Common myeloid progenitor, CD34-positive (primary cell): ENCODE measurements around the gene NRG2.

Experiments
- CTCF ChIA-PET: fragments of 350-600 bp; sonication (Branson Sonifier 250); formaldehyde crosslinking; loops from one replicate; lab custom pipeline; 2021; ENCODE audit warnings: antibody characterized with exemption; lab: Charles Lee
- POLR2A ChIA-PET: fragments of 350-600 bp; sonication (Branson Sonifier 250); formaldehyde crosslinking; loops from one replicate; lab custom pipeline; 2021; ENCODE audit warnings: antibody characterized with exemption; lab: Charles Lee
- DNase-seq, 3 donors: peaks; one replicate each; pipeline versions ENCODE4 v3.0.0 to v3.0.0-alpha.2; 2013
- H3K27ac ChIP-seq, 2 experiments: 1 replicate in 1 of 2; 2 replicates in 1 of 2; pipeline ENCODE4 v1.7.0; 2013; ENCODE audit warnings: inconsistent platforms in 2 of 2, low read length in 2 of 2, mild to moderate bottlenecking in 2 of 2, low read depth in 1 of 2, moderate library complexity in 1 of 2; ENCODE audit not compliant: severe bottlenecking in 2 of 2, insufficient read depth in 1 of 2, poor library complexity in 1 of 2
- H3K27me3 ChIP-seq, 5 experiments: replicated peaks in 2 of 5; 1 replicate in 3 of 5; 2 replicates in 2 of 5; pipeline versions ENCODE4 v1.6.1 to v1.7.0; 2013; ENCODE audit warnings: low read length in 4 of 5, mild to moderate bottlenecking in 2 of 5, moderate library complexity in 2 of 5, inconsistent platforms in 1 of 5; ENCODE audit not compliant: insufficient read depth in 5 of 5, control insufficient read depth in 4 of 5
- H3K36me3 ChIP-seq, 4 experiments: 1 replicate in 2 of 4; 2 replicates in 2 of 4; pipeline versions ENCODE4 v1.6.1 to v1.7.0; 2013; ENCODE audit warnings: low read length in 3 of 4, control low read depth in 1 of 4, mild to moderate bottlenecking in 1 of 4; ENCODE audit not compliant: control insufficient read depth in 4 of 4, insufficient read depth in 4 of 4
- H3K4me1 ChIP-seq, 4 experiments: 1 replicate in 3 of 4; 2 replicates in 1 of 4; pipeline versions ENCODE4 v1.6.1 to v1.7.1; 2013; ENCODE audit warnings: low read length in 3 of 4, mild to moderate bottlenecking in 3 of 4, control low read depth in 1 of 4, inconsistent platforms in 1 of 4, moderate library complexity in 1 of 4; ENCODE audit not compliant: control insufficient read depth in 4 of 4, insufficient read depth in 4 of 4; ENCODE audit errors: control extremely low read depth in 1 of 4
- H3K4me3 ChIP-seq, 7 experiments: 1 replicate in 4 of 7; 2 replicates in 3 of 7; pipeline versions ENCODE4 v1.5.1 to v1.7.0; 2013; ENCODE audit warnings: mild to moderate bottlenecking in 7 of 7, low read length in 6 of 7, moderate library complexity in 6 of 7, inconsistent platforms in 2 of 7, low read depth in 2 of 7, control low read depth in 1 of 7; ENCODE audit not compliant: insufficient read depth in 4 of 7, control insufficient read depth in 1 of 7; ENCODE audit errors: extremely low read depth in 1 of 7
- H3K9me3 ChIP-seq, 5 experiments: 1 replicate in 4 of 5; 2 replicates in 1 of 5; pipeline versions ENCODE4 v1.6.1 to v1.7.1; 2013; ENCODE audit warnings: low read length in 4 of 5, mild to moderate bottlenecking in 2 of 5, inconsistent platforms in 1 of 5, low read depth in 1 of 5, moderate library complexity in 1 of 5; ENCODE audit not compliant: control insufficient read depth in 4 of 5, insufficient read depth in 2 of 5; ENCODE audit errors: control extremely low read depth in 1 of 5
- WGBS: methylation state at CpG from one replicate; pipeline ENCODE4 v1.1.5; 2013; ENCODE audit not compliant: insufficient coverage; 5-methylcytosine and 5-hydroxymethylcytosine counted together

Gene NRG2

DNA sequence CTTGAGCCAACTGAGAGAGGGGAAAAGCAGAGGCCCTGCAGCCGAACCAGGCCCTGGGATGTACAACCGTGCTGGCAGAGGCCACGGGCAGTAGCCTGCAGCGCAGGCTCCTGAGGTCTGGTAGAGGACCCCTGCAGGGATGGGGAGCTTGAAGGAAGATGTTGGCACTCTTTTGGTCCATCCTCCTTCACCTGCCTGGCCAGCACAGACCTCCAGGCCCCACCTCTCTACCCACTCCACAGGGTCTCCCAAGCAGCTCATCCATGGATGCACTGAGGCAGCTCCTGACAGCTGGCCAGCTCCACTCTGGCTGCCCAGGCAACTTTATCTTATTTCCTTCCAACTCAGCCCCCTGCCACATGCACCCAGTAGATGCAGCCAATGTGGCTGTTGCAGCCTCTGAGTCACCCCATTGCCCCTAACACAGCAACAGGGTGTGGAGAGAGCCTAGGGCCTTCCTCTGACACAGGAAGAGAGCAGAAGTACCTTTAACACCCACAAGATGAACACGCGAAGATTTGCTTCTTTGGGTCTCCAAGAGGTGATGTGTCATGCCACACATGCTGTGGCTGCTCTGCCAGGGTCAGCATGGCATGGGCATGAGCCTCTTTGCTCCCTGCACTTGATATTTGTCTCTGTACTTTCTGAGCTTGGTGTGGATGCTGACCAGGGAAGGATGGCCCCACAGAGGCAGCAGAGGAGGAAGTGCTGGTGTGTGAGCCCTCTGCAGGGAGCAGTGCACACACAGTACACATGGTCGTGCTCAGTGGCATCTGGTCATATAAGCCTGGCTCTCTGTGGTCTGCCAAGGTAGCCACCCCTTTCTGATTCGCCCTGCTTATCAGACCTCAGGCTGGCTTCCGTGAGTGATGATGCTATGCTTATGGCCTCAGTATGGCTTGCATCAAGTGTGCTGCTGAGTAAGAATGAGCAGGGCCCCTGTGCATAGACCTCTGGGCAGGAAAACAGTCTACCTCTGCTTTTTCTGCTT lies 117.2 kb downstream of the NRG2 start:
- Histone ChIP-seq H3K36me3 (no peaks in the 10 kb centered on the region), H3K9me3 (no peaks in the 10 kb centered on the region), H3K27ac (no peak overlapping the region), H3K4me3 (no peak overlapping the region), H3K4me1 (no peaks in the 10 kb centered on the region), H3K27me3 (peaks cover 0 to 20% (median 6%) of the 10 kb centered on the region in 5 experiments)
- CTCF ChIA-PET, result interaction anchor here (1.0 kb wide), 1 partner anchor 11 kb away, joined by 3 read pairs; no protein-coding TSS in a partner anchor
- WGBS, result 87% methylated on average over 7 of the region's 9 CpGs
- no peak for DNase-seq
- POLR2A ChIA-PET, result no interaction called here

DNA sequence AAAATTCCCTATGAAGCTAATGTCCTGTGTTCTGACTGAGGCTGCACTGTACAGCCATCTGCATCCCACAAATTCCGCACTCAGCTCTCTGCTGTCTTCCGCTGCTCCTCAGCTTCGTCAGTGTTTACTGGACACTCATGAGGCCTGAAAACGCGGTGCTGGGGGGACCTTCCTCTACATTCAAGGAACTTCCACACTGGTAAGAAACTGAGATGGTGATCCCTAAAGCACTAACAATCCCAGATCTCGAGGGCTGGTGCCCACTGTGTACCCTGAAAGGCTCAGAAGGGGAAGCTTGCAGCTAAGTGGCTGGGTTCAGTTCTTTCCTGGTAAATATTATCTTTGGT lies 117.9 kb downstream of the NRG2 start:
- DNase-seq, result no peak
- WGBS, result 93% methylated on average over 5 of the region's 6 CpGs
- Histone ChIP-seq H3K36me3 (no peaks in the 10 kb centered on the region), H3K4me1 (no peaks in the 10 kb centered on the region), H3K4me3 (no peak overlapping the region), H3K27me3 (peaks cover 0 to 21% (median 10%) of the 10 kb centered on the region in 5 experiments), H3K9me3 (no peaks in the 10 kb centered on the region), H3K27ac (no peak overlapping the region)
- POLR2A ChIA-PET, result no interaction called here
- CTCF ChIA-PET, result interaction anchor here (1.0 kb wide), 1 partner anchor 10 kb away, joined by 3 read pairs; no protein-coding TSS in a partner anchor

DNA sequence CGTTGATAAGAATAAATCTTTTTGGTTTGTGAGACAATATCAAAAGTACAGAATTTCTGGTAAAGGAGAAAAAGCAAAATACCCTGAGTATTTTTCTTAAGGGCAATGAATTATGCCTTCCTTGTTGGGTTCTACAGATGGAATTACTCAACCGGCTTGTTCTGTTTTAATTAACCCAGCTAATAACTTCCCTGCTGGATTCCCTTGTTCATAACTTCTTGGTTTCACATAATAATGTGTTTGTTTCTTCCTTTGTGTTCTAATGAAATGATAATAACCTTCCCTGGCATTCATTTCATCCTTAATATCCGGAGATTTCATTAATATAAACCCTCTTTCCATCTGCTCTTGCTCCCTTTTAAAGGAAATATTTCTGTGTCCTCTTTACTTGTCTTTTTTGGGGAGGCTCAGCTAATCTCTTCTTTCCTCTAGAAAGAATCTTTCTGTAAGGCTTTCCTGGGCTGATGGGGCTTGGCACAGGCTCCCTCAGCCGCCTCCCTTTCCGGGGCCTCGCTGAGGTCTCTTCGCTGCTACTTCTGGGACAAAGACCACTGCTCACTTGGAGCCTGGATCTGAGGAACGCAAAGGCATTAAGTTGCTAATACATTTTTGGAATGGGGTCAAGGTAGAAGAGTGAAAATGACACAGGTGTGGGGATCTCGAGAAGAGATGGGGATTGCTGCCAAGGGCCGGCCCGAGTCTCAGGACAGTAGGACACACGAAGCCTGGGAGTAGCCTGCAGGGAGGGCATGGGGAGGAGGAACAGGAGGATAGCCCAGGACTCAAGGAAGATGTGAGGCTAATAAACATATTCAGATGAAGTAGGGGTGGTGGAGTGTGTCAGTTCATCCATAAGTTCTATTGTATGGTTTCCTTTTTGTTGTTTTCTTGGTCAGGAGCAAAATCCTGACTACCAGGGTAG lies 118.5 kb downstream of the NRG2 start:
- Histone ChIP-seq H3K36me3 (no peaks in the 10 kb centered on the region), H3K4me3 (no peak overlapping the region), H3K9me3 (no peaks in the 10 kb centered on the region), H3K27me3 (peaks cover 0 to 18% (median 10%) of the 10 kb centered on the region in 5 experiments), H3K4me1 (no peaks in the 10 kb centered on the region), H3K27ac (no peak overlapping the region)
- POLR2A ChIA-PET, result no interaction called here
- WGBS, result 96% methylated on average over 11 of the region's 12 CpGs
- CTCF ChIA-PET, result interaction anchor here (1.3 kb wide), 1 partner anchor 13 kb away, joined by 4 read pairs; no protein-coding TSS in a partner anchor
- DNase-seq, result no peak

DNA sequence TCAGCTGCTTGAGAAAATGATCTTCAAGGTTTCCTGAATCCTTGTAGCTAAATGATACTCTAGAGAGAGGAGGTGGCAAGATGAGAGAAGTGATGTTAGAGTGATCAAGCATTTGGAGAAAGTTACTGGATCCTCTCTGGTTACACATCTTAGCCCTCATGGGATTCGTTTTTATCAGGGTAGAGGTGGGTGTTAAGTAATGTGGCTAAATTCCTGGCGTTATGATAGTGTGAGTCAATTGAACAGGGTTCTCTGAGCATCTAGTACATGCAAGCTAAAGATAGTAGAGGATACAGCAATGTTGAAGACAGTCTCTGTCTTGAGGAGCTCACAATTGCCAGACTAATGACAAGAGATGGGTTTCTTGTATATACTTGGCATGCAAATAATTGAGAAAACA lies 123.8 kb downstream of the NRG2 start:
- Histone ChIP-seq H3K36me3 (no peaks in the 10 kb centered on the region), H3K9me3 (peaks cover 0 to 2% (median 0%) of the 10 kb centered on the region in 5 experiments), H3K4me1 (no peaks in the 10 kb centered on the region), H3K27me3 (peaks cover 5 to 15% (median 9%) of the 10 kb centered on the region in 5 experiments), H3K4me3 (no peak overlapping the region), H3K27ac (no peak overlapping the region)
- 100% methylated on average over 2 of the region's 2 CpGs for WGBS
- ChIA-PET CTCF (interaction anchor here (1.0 to 1.2 kb wide), 2 partner anchors 19 to 53 kb away, joined by 3 to 4 read pairs; no protein-coding TSS in a partner anchor), POLR2A (no interaction called here)
- no peak for DNase-seq

DNA sequence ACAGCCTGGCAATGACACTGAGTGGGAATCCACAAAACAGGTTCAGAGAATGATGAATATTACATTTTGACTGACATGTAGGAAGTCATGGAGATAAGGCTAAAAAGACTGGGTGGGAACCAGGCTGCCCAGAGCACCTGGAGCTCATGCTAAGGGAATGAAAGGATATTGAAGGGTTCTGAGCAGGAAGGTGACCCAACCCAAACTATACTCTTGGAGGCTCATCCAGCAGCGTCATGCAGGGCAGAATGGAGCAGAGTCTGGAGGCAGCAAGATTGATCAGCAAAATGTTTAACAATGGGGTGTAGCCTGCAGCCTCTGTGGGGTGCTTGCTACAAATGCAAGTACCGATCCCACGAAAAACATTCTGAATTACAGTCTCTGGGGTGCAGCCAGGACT lies 127.3 kb downstream of the NRG2 start:
- Histone ChIP-seq H3K9me3 (peaks cover 0 to 2% (median 0%) of the 10 kb centered on the region in 5 experiments), H3K27ac (no peak overlapping the region), H3K36me3 (no peaks in the 10 kb centered on the region), H3K4me3 (no peak overlapping the region), H3K27me3 (peaks cover 5 to 18% (median 8%) of the 10 kb centered on the region in 5 experiments), H3K4me1 (no peaks in the 10 kb centered on the region)
- CTCF ChIA-PET, result interaction anchor here (1.4 kb wide), 1 partner anchor 20 kb away, joined by 3 read pairs; no protein-coding TSS in a partner anchor
- POLR2A ChIA-PET, result no interaction called here
- no peak for DNase-seq
- 75% methylated on average over 1 of the region's 3 CpGs for WGBS

DNA sequence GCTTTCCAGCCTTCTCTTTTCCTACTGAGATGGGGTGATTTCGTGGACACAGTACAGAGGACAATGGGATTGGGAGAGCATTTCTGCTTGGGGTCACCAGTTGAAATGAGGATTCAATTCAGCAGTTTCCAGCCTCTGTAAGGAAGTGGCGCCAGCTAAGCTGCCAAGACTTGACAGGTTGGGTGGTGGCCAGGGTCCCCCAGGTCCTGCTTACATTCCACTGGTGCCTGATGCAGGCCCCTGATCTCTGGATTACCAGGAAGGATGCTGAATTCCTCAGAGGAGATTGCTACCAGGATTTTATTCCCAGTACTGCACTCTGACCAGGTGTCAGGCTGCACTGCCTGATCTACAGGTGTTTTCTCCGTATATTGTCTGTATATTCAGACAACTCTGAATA lies 127.8 kb downstream of the NRG2 start:
- CTCF ChIA-PET, result interaction anchor here (0.7 to 1.5 kb wide), 4 partner anchors 10 to 54 kb away, joined by 3 to 4 read pairs (median 3); no protein-coding TSS in a partner anchor
- 100% methylated on average over 1 of the region's 3 CpGs for WGBS
- no peaks in the 10 kb centered on the region for H3K4me1 ChIP-seq
- POLR2A ChIA-PET, result no interaction called here
- H3K36me3 ChIP-seq, result no peaks in the 10 kb centered on the region
- peaks cover 4 to 18% (median 5%) of the 10 kb centered on the region in 5 experiments for H3K27me3 ChIP-seq
- peaks cover 0 to 2% (median 0%) of the 10 kb centered on the region in 5 experiments for H3K9me3 ChIP-seq
- no peak overlapping the region for H3K4me3 ChIP-seq
- no peak for DNase-seq
- H3K27ac ChIP-seq, result no peak overlapping the region
